Measurements from ENCODE around the gene SLC19A3.
"Not testable (repeated sequence)": the region's sequence is repeated elsewhere in the genome, so short reads cannot be mapped to it uniquely, and the experiment has no call there.

SLC19A3 gene

GRCh38 chr2:227717687-227718567 lies at the start of gene SLC19A3:
SLC19A3 (minus strand) TSS chr2:227718028; CDS start chr2:227702318, 15,710 bp downstream.
- DNase-seq, result peak; percentile 11

GRCh38 chr2:227766373-227766883 lies 48.6 kb upstream of the SLC19A3 start:
- peak; percentile 52 for DNase-seq

GRCh38 chr2:227765788-227766372 lies 48.1 kb upstream of the SLC19A3 start:
- DNase-seq, result no peak

GRCh38 chr2:227761740-227762476 lies 44.1 kb upstream of the SLC19A3 start:
- DNase-seq, result no peak

- no peak for DNase-seq
Measured at GRCh38 chr2:227759411-227760118, 41.7 kb upstream of the SLC19A3 start.

- DNase-seq, result not testable (repeated sequence)
Measured at GRCh38 chr2:227756261-227756660, 38.4 kb upstream of the SLC19A3 start.

- DNase-seq, result no peak
Measured at GRCh38 chr2:227748079-227748478, 30.3 kb upstream of the SLC19A3 start.

GRCh38 chr2:227745594-227745993 lies 27.8 kb upstream of the SLC19A3 start, which contains the start of gene SCYGR8:
SCYGR8 (plus strand) TSS chr2:227745894; CDS start chr2:227745894, 0 bp downstream.
- DNase-seq, result no peak

GRCh38 chr2:227740705-227741104 lies 22.9 kb upstream of the SLC19A3 start:
- not testable (repeated sequence) for DNase-seq

- DNase-seq, result no peak
Measured at GRCh38 chr2:227739351-227739750, 21.5 kb upstream of the SLC19A3 start.

- no peak for DNase-seq
Measured at GRCh38 chr2:227728035-227728434, 10.2 kb upstream of the SLC19A3 start, which contains the start of gene SCYGR7. SCYGR7 (plus strand) TSS chr2:227728335; CDS start chr2:227728335, 0 bp downstream.

- no peak for DNase-seq
Measured at GRCh38 chr2:227724394-227725039, 6.7 kb upstream of the SLC19A3 start, which contains the start of gene SCYGR6. SCYGR6 (minus strand) TSS chr2:227724757; CDS start chr2:227724757, 0 bp downstream.

- DNase-seq, result not testable (repeated sequence)
Measured at GRCh38 chr2:227722821-227723220, 5.0 kb upstream of the SLC19A3 start.

- no peak for DNase-seq
Measured at GRCh38 chr2:227720680-227721079, 2.9 kb upstream of the SLC19A3 start.

- no peak for DNase-seq
Measured at GRCh38 chr2:227719641-227720040, 1.8 kb upstream of the SLC19A3 start.

GRCh38 chr2:227716501-227716900 lies 1.3 kb downstream of the SLC19A3 start:
- no peak for DNase-seq

GRCh38 chr2:227713291-227713690 lies 4.5 kb downstream of the SLC19A3 start:
- no peak for DNase-seq

- DNase-seq, result no peak
Measured at GRCh38 chr2:227710986-227711385, 6.8 kb downstream of the SLC19A3 start.

- DNase-seq, result no peak
Measured at GRCh38 chr2:227707390-227707789, 10.4 kb downstream of the SLC19A3 start.

- DNase-seq, result no peak
Measured at GRCh38 chr2:227706859-227707258, 11.0 kb downstream of the SLC19A3 start.

- DNase-seq, result peak; percentile 79
Measured at GRCh38 chr2:227703961-227704360, 13.9 kb downstream of the SLC19A3 start.

GRCh38 chr2:227703280-227703732 lies 14.5 kb downstream of the SLC19A3 start:
- DNase-seq, result peak; percentile 40
